KOPT-K1 (cell line): Measurements from ENCODE around the gene EFCAB6.

Source experiments
- H3K27ac ChIP-seq: fragments of 200-600 bp; sonication (generic); 2 replicates; pipeline ENCODE4 v1.5.1; 2016; ENCODE audit warnings: antibody characterized with exemption, mild to moderate bottlenecking, low read depth, low read length; ENCODE audit not compliant: poor library complexity, severe bottlenecking
- H3K36me3 ChIP-seq: fragments of 200-600 bp; sonication (generic); 2 replicates; pipeline ENCODE4 v1.5.1; 2017; ENCODE audit warnings: antibody characterized with exemption, mild to moderate bottlenecking, low read length, moderate library complexity; ENCODE audit not compliant: insufficient read depth
- H3K9me3 ChIP-seq: fragments of 200-600 bp; sonication (generic); 2 replicates; pipeline ENCODE4 v1.5.1; 2017; ENCODE audit warnings: antibody characterized with exemption, low read length, mild to moderate bottlenecking; ENCODE audit not compliant: insufficient read depth, poor library complexity, severe bottlenecking

EFCAB6 gene

GRCh38 chr22:43485502-43486089 lies 326.5 kb downstream of the EFCAB6 start:
- Histone ChIP-seq H3K36me3 (no peaks in the 10 kb centered on the region), H3K27ac (no peak overlapping the region), H3K9me3 (no peaks in the 10 kb centered on the region)

GRCh38 chr22:43484227-43484626 lies 327.9 kb downstream of the EFCAB6 start:
- Histone ChIP-seq H3K27ac (no peak overlapping the region), H3K36me3 (no peaks in the 10 kb centered on the region), H3K9me3 (no peaks in the 10 kb centered on the region)

- Histone ChIP-seq H3K27ac (no peak overlapping the region), H3K9me3 (no peaks in the 10 kb centered on the region), H3K36me3 (no peaks in the 10 kb centered on the region)
Observed at GRCh38 chr22:43483669-43484068, 328.4 kb downstream of the EFCAB6 start.

- no peak overlapping the region for H3K27ac ChIP-seq
- no peaks in the 10 kb centered on the region for H3K36me3 ChIP-seq
- no peaks in the 10 kb centered on the region for H3K9me3 ChIP-seq
Observed at GRCh38 chr22:43483266-43483665, 328.8 kb downstream of the EFCAB6 start.

- H3K36me3 ChIP-seq, result no peaks in the 10 kb centered on the region
Observed at GRCh38 chr22:43482318-43482625, 329.8 kb downstream of the EFCAB6 start.

GRCh38 chr22:43481568-43482317 lies 330.4 kb downstream of the EFCAB6 start:
- no peaks in the 10 kb centered on the region for H3K36me3 ChIP-seq
- no peaks in the 10 kb centered on the region for H3K9me3 ChIP-seq
- H3K27ac ChIP-seq, result no peak overlapping the region

More at GRCh38 chr22:43482318-43482625, 329.8 kb downstream of the EFCAB6 start:
- Histone ChIP-seq H3K27ac (no peak overlapping the region), H3K9me3 (no peaks in the 10 kb centered on the region)

- no peaks in the 10 kb centered on the region for H3K9me3 ChIP-seq
- no peak overlapping the region for H3K27ac ChIP-seq
- H3K36me3 ChIP-seq, result no peaks in the 10 kb centered on the region
Observed at GRCh38 chr22:43479962-43480361, 332.1 kb downstream of the EFCAB6 start.

GRCh38 chr22:43479301-43479950 lies 332.7 kb downstream of the EFCAB6 start:
- H3K9me3 ChIP-seq, result no peaks in the 10 kb centered on the region
- H3K36me3 ChIP-seq, result no peaks in the 10 kb centered on the region
- H3K27ac ChIP-seq, result no peak overlapping the region
